ENCODE results near the gene LRP1B.

DNA sequence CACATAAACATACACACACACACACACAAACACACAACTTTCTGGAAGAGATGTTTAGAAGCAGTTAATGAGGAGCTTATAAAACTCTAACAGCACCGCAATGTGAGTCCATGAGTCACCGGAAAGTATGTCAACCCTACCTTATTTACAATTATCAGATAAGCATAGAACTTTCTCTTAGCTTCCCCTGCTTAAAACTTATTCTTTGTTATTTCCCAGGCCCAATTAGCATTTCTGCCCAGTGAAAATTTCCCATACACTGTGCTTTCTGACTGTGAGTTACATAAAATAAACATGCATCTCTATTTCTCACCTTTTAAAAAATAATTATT lies 737.6 kb downstream of the LRP1B start:
- TF ChIP-seq TAF1 (IDR thresholded peaks at IDR 0.05; ENCODE audit: borderline replicate concordance, insufficient read depth, low read length) (no peak), REST (IDR thresholded peaks at IDR 0.05; ENCODE audit: insufficient read depth in 1 of 2, low read depth in 2 of 2, low read length in 2 of 2) (no peak), FOXP2 (optimal IDR thresholded peaks at IDR 0.05; ENCODE audit: borderline replicate concordance, extremely low read depth, extremely low read length, insufficient read depth) (no peak)

Data from PFSK-1 (cell line).